Germinal center (tissue), 1 donor: Measurements from ENCODE around the gene TPSB2.

ENCODE experiments used
- DNase-seq: peaks from one replicate; pipeline ENCODE4 v3.0.0; 2012; ENCODE audit warnings: mixed read lengths, low spot score

TPSB2 gene

GRCh38 chr16:1181404-1182315 lies 48.3 kb downstream of the TPSB2 start:
- DNase-seq: no peak

GRCh38 chr16:1180549-1181403 lies 49.2 kb downstream of the TPSB2 start:
- no peak for DNase-seq
